GM23248 (cell line): Measurements from ENCODE around the gene CAMTA1. TPM values are rescaled to one million over a fixed set of nuclear protein-coding genes. Genes with fewer than 3 reads are reported as not detected.

Source experiments
- DNase-seq: peaks from one replicate; pipeline ENCODE4 v3.0.0-alpha.2; 2015
- H2AFZ ChIP-seq: fragments of 200-600 bp; sonication (generic); 2 replicates; pipeline ENCODE4 v1.6.1; 2016; ENCODE audit warnings: antibody characterized with exemption
- H3F3A ChIP-seq: fragments of 200-600 bp; sonication (generic); 2 replicates; pipeline ENCODE4 v1.6.1; 2016; ENCODE audit warnings: mild to moderate bottlenecking, antibody characterized with exemption, mixed run types; ENCODE audit not compliant: insufficient read depth
- H3K27ac ChIP-seq: fragments of 200-600 bp; sonication (generic); 2 replicates; pipeline ENCODE4 v1.5.1; 2016; ENCODE audit warnings: mild to moderate bottlenecking
- H3K27me3 ChIP-seq: fragments of 200-600 bp; sonication (generic); replicated peaks from 2 replicates; pipeline ENCODE4 v1.6.1; 2016; ENCODE audit warnings: mild to moderate bottlenecking; ENCODE audit not compliant: insufficient read depth
- H3K36me3 ChIP-seq: fragments of 200-600 bp; sonication (generic); 2 replicates; pipeline ENCODE4 v1.6.1; 2016; ENCODE audit warnings: low read depth, mild to moderate bottlenecking
- H3K4me1 ChIP-seq: fragments of 200-600 bp; sonication (generic); 2 replicates; pipeline ENCODE4 v1.6.1; 2016; ENCODE audit warnings: mild to moderate bottlenecking; ENCODE audit not compliant: insufficient read depth
- H3K4me2 ChIP-seq: fragments of 200-600 bp; sonication (generic); one replicate; pipeline ENCODE4 v1.6.1; 2016; ENCODE audit warnings: mild to moderate bottlenecking; ENCODE audit not compliant: unreplicated experiment
- H3K4me3 ChIP-seq: fragments of 200-600 bp; sonication (generic); 2 replicates; pipeline ENCODE4 v1.5.1; 2016; ENCODE audit warnings: mild to moderate bottlenecking
- H3K79me2 ChIP-seq: fragments of 200-600 bp; sonication (generic); 2 replicates; pipeline ENCODE4 v1.6.1; 2016; ENCODE audit warnings: mild to moderate bottlenecking; ENCODE audit not compliant: insufficient read depth
- H3K9ac ChIP-seq: fragments of 200-600 bp; sonication (generic); 2 replicates; pipeline ENCODE4 v1.6.1; 2016; ENCODE audit warnings: mild to moderate bottlenecking
- H3K9me2 ChIP-seq: fragments of 200-600 bp; sonication (generic); 2 replicates; pipeline ENCODE4 v1.6.1; 2016; ENCODE audit warnings: mixed run types, mild to moderate bottlenecking, moderate library complexity; ENCODE audit not compliant: insufficient read depth
- H3K9me3 ChIP-seq: fragments of 200-600 bp; sonication (generic); one replicate; pipeline ENCODE4 v1.6.1; 2017; ENCODE audit warnings: low read depth
- H4K20me1 ChIP-seq: fragments of 200-600 bp; sonication (generic); 2 replicates; pipeline ENCODE4 v1.6.0; 2016; ENCODE audit not compliant: insufficient read depth
- EZH2 ChIP-seq: fragments of 200-600 bp; sonication (generic); IDR thresholded peaks from 2 replicates; pipeline ENCODE4 v1.6.1; 2018; ENCODE audit warnings: antibody characterized with exemption, mild to moderate bottlenecking; ENCODE audit not compliant: insufficient read depth, poor library complexity, severe bottlenecking
- EZH2phosphoT487 ChIP-seq: fragments of 200-600 bp; sonication (generic); IDR thresholded peaks from 2 replicates; pipeline ENCODE4 v1.6.1; 2018; ENCODE audit warnings: antibody characterized with exemption, moderate library complexity, mild to moderate bottlenecking, low read depth; ENCODE audit not compliant: insufficient read depth
- WGBS, 2 experiments: methylation state at CpG; one replicate each; pipeline ENCODE4 v1.1.6; 2015 to 2017; ENCODE audit warnings: low lambda C conversion rate in 2 of 2, low coverage in 1 of 2; ENCODE audit errors: missing lambda C conversion rate in 2 of 2; 5-methylcytosine and 5-hydroxymethylcytosine counted together
- in situ Hi-C: fragments of 300-500 bp; cut with MboI; formaldehyde crosslinking; loops from 2 replicates; pipeline ENCODE4 v1.15.0; 2020
- polyA plus RNA-seq: library from polyadenylated mRNA; unstranded; fragments of >200 nt; fragmentation: Nextera tagmentation; extraction: Ambion mirVana; gene quantifications from 2 replicates; pipeline ENCODE4 v1.2.1, GENCODE V29; 2016
- total RNA-seq: library from RNA; depleted of rRNA; stranded (reverse); fragments of >200 nt; shearing (Covaris generic); gene quantifications from 2 replicates; pipeline ENCODE4 v1.2.3, GENCODE V29; 2014

The CAMTA1 gene
- total and polyA plus RNA-seq, 2 experiments from 2014 or later = 50.1 to 165 TPM

- H3K9me3 ChIP-seq = no peaks in the 10 kb centered on the region
- no peak overlapping the region for H3K4me2 ChIP-seq
- DNase-seq = peak; percentile 50
- no peaks in the 10 kb centered on the region for H3K9me2 ChIP-seq
- H3K9ac ChIP-seq = no peak overlapping the region
- in situ Hi-C loops = no loop called here
- H3K36me3 ChIP-seq = no peaks in the 10 kb centered on the region
- peaks cover 20% of the 10 kb centered on the region for H3K4me1 ChIP-seq
- 67% methylated on average over 6 of the region's 6 CpGs for WGBS, 2 experiments
- TF ChIP-seq EZH2 (no peak), EZH2phosphoT487 (no peak)
- H3K4me3 ChIP-seq = no peak overlapping the region
- H3K79me2 ChIP-seq = no peaks in the 10 kb centered on the region
- no peaks in the 10 kb centered on the region for H3K27me3 ChIP-seq
- H3K27ac ChIP-seq = no peak overlapping the region
- peaks cover 13% of the 10 kb centered on the region for H3F3A ChIP-seq
- H4K20me1 ChIP-seq = no peaks in the 10 kb centered on the region
- H2AFZ ChIP-seq = no peak overlapping the region
Observed at GRCh38 chr1:7528386-7529198, 743.3 kb downstream of the CAMTA1 start.

GRCh38 chr1:7529917-7530316 is 744.7 kb downstream of the CAMTA1 start:
- 86 to 88% methylated on average over 7 of the region's 7 CpGs for WGBS, 2 experiments
- Histone ChIP-seq H3K9ac (no peak overlapping the region), H3K27me3 (no peaks in the 10 kb centered on the region), H3K79me2 (no peaks in the 10 kb centered on the region), H3K36me3 (no peaks in the 10 kb centered on the region), H4K20me1 (no peaks in the 10 kb centered on the region), H3K9me3 (no peaks in the 10 kb centered on the region), H2AFZ (no peak overlapping the region), H3K4me3 (no peak overlapping the region), H3F3A (peaks cover 13% of the 10 kb centered on the region), H3K4me2 (no peak overlapping the region), H3K4me1 (peaks cover 20% of the 10 kb centered on the region), H3K27ac (no peak overlapping the region), H3K9me2 (no peaks in the 10 kb centered on the region)
- DNase-seq = no peak
- in situ Hi-C loops = no loop called here
- no peak for TF ChIP-seq EZH2
- TF ChIP-seq EZH2phosphoT487 = no peak

GRCh38 chr1:7531562-7532340 is 746.5 kb downstream of the CAMTA1 start:
- no peaks in the 10 kb centered on the region for H3K36me3 ChIP-seq
- H3K4me3 ChIP-seq = no peak overlapping the region
- 89 to 91% methylated on average over 18 of the region's 18 CpGs for WGBS, 2 experiments
- H3K4me1 ChIP-seq = peaks cover 17% of the 10 kb centered on the region
- H3K4me2 ChIP-seq = no peak overlapping the region
- no peaks in the 10 kb centered on the region for H3K27me3 ChIP-seq
- TF ChIP-seq EZH2phosphoT487 = no peak
- TF ChIP-seq EZH2 = no peak
- H3K9me2 ChIP-seq = no peaks in the 10 kb centered on the region
- H3F3A ChIP-seq = peaks cover 13% of the 10 kb centered on the region
- H3K79me2 ChIP-seq = no peaks in the 10 kb centered on the region
- in situ Hi-C loops = no loop called here
- DNase-seq = no peak
- H3K27ac ChIP-seq = no peak overlapping the region
- no peaks in the 10 kb centered on the region for H4K20me1 ChIP-seq
- no peak overlapping the region for H3K9ac ChIP-seq
- H3K9me3 ChIP-seq = no peaks in the 10 kb centered on the region
- H2AFZ ChIP-seq = no peak overlapping the region

- 79 to 81% methylated on average over 10 of the region's 10 CpGs for WGBS, 2 experiments
- no peak overlapping the region for H3K4me3 ChIP-seq
- peaks cover 4% of the 10 kb centered on the region for H3K4me1 ChIP-seq
- in situ Hi-C loops = no loop called here
- DNase-seq = no peak
- no peaks in the 10 kb centered on the region for H3K9me2 ChIP-seq
- no peaks in the 10 kb centered on the region for H3K79me2 ChIP-seq
- H2AFZ ChIP-seq = no peak overlapping the region
- no peak for TF ChIP-seq EZH2phosphoT487
- no peak for TF ChIP-seq EZH2
- H3K9me3 ChIP-seq = no peaks in the 10 kb centered on the region
- H3K36me3 ChIP-seq = no peaks in the 10 kb centered on the region
- no peaks in the 10 kb centered on the region for H3K27me3 ChIP-seq
- H3K4me2 ChIP-seq = no peak overlapping the region
- no peak overlapping the region for H3K9ac ChIP-seq
- H4K20me1 ChIP-seq = no peaks in the 10 kb centered on the region
- no peak overlapping the region for H3K27ac ChIP-seq
- peaks cover 5% of the 10 kb centered on the region for H3F3A ChIP-seq
Observed at GRCh38 chr1:7533006-7533405, 747.8 kb downstream of the CAMTA1 start.
